Central memory CD8-positive, alpha-beta T cell (primary cell): Measurements from ENCODE around the gene NECAB2.
"Not testable (repeated sequence)": the region's sequence is repeated elsewhere in the genome, so short reads cannot be mapped to it uniquely, and the experiment has no call there.

Source experiments
- ATAC-seq: fragments of 150-1000 bp; cut with Tn5 transposase; replicated peaks from 2 replicates; pipeline ENCODE4 v1.10.0; 2022; ENCODE audit warnings: mild to moderate bottlenecking, moderate FRiP score, moderate number of reproducible peaks; ENCODE audit not compliant: poor library complexity, severe bottlenecking; ENCODE audit errors: extremely low read depth
- DNase-seq, 2 donors: peaks; one replicate each; pipeline ENCODE4 v3.0.0; 2021; ENCODE audit warnings: low spot score in 2 of 2
- H3K27ac Mint-ChIP-seq: one replicate; pipeline ENCODE4 v1.8.0; 2022; ENCODE audit warnings: low read depth, mild to moderate bottlenecking, moderate library complexity, mixed read lengths
- H3K27me3 Mint-ChIP-seq: one replicate; pipeline ENCODE4 v1.8.0; 2022; ENCODE audit warnings: mixed read lengths
- H3K36me3 Mint-ChIP-seq: one replicate; pipeline ENCODE4 v1.8.0; 2022; ENCODE audit warnings: mild to moderate bottlenecking, moderate library complexity, mixed read lengths; ENCODE audit not compliant: insufficient read depth
- H3K4me1 Mint-ChIP-seq: one replicate; pipeline ENCODE4 v1.8.0; 2022; ENCODE audit warnings: mixed read lengths
- H3K4me3 Mint-ChIP-seq: one replicate; pipeline ENCODE4 v1.8.0; 2022; ENCODE audit warnings: mild to moderate bottlenecking, moderate library complexity, mixed read lengths
- H3K9me3 Mint-ChIP-seq: one replicate; pipeline ENCODE4 v1.8.0; 2022; ENCODE audit warnings: mixed read lengths

The NECAB2 gene

GRCh38 chr16:83949724-83950001 is 18.4 kb upstream of the NECAB2 start:
- H3K36me3 Mint-ChIP-seq, result no peaks in the 10 kb centered on the region
- H3K9me3 Mint-ChIP-seq, result no peaks in the 10 kb centered on the region
- H3K4me1 Mint-ChIP-seq, result no peaks in the 10 kb centered on the region
- H3K27me3 Mint-ChIP-seq, result peaks cover 7% of the 10 kb centered on the region
- DNase-seq (no peak), ATAC-seq (no peak)
- H3K4me3 Mint-ChIP-seq, result no peak overlapping the region
- no peak overlapping the region for H3K27ac Mint-ChIP-seq

- H3K4me3 Mint-ChIP-seq, DNase-seq: not testable (repeated sequence)
Measured at GRCh38 chr16:83950862-83951399, 17.1 kb upstream of the NECAB2 start.

GRCh38 chr16:83951544-83951943 is 16.5 kb upstream of the NECAB2 start:
- no peak for DNase-seq
- H3K4me3 Mint-ChIP-seq, result no peak overlapping the region
- no peaks in the 10 kb centered on the region for H3K4me1 Mint-ChIP-seq
- ATAC-seq, result no peak
- peaks cover 18% of the 10 kb centered on the region for H3K27me3 Mint-ChIP-seq
- H3K9me3 Mint-ChIP-seq, result no peaks in the 10 kb centered on the region
- H3K27ac Mint-ChIP-seq, result no peak overlapping the region
- no peaks in the 10 kb centered on the region for H3K36me3 Mint-ChIP-seq

More at GRCh38 chr16:83950862-83951399, 17.1 kb upstream of the NECAB2 start:
- not testable (repeated sequence) for H3K9me3 Mint-ChIP-seq, ATAC-seq, H3K36me3 Mint-ChIP-seq, H3K4me1 Mint-ChIP-seq, H3K27ac Mint-ChIP-seq
- H3K27me3 Mint-ChIP-seq, result peaks cover 18% of the 10 kb centered on the region

GRCh38 chr16:83952587-83952939 is 15.5 kb upstream of the NECAB2 start:
- ATAC-seq (no peak), DNase-seq (no peak)
- Mint-ChIP-seq H3K4me1 (no peaks in the 10 kb centered on the region), H3K27me3 (peaks cover 18% of the 10 kb centered on the region), H3K9me3 (no peaks in the 10 kb centered on the region), H3K27ac (no peak overlapping the region), H3K4me3 (no peak overlapping the region), H3K36me3 (no peaks in the 10 kb centered on the region)

- no peak for DNase-seq
- ATAC-seq, result no peak
- Mint-ChIP-seq H3K27me3 (peaks cover 18% of the 10 kb centered on the region), H3K4me1 (no peaks in the 10 kb centered on the region), H3K36me3 (no peaks in the 10 kb centered on the region), H3K9me3 (no peaks in the 10 kb centered on the region), H3K4me3 (no peak within 1 kb of the TSS), H3K27ac (no peak within 1 kb of the TSS)
Measured at GRCh38 chr16:83952940-83953795, 14.9 kb upstream of the NECAB2 start, which contains the start of gene OSGIN1. OSGIN1 (plus strand) TSS chr16:83953240; CDS start chr16:83957672, 4,432 bp downstream.

GRCh38 chr16:83953796-83954576 is 14.1 kb upstream of the NECAB2 start:
- no peak for ATAC-seq
- Mint-ChIP-seq H3K36me3 (no peaks in the 10 kb centered on the region), H3K9me3 (no peaks in the 10 kb centered on the region), H3K4me3 (no peak overlapping the region), H3K27me3 (peaks cover 18% of the 10 kb centered on the region), H3K27ac (no peak overlapping the region), H3K4me1 (no peaks in the 10 kb centered on the region)
- no peak for DNase-seq

GRCh38 chr16:83954577-83955016 is 13.4 kb upstream of the NECAB2 start:
- Mint-ChIP-seq H3K4me3 (no peak overlapping the region), H3K9me3 (no peaks in the 10 kb centered on the region), H3K27ac (no peak overlapping the region), H3K4me1 (no peaks in the 10 kb centered on the region), H3K36me3 (peaks cover 2% of the 10 kb centered on the region), H3K27me3 (peaks cover 18% of the 10 kb centered on the region)
- no peak for ATAC-seq
- DNase-seq, result no peak

- DNase-seq (no peak), ATAC-seq (no peak)
- H3K27me3 Mint-ChIP-seq, result peaks cover 18% of the 10 kb centered on the region
- peaks cover 2% of the 10 kb centered on the region for H3K36me3 Mint-ChIP-seq
- no peak overlapping the region for H3K27ac Mint-ChIP-seq
- H3K9me3 Mint-ChIP-seq, result no peaks in the 10 kb centered on the region
- H3K4me1 Mint-ChIP-seq, result no peaks in the 10 kb centered on the region
- H3K4me3 Mint-ChIP-seq, result no peak overlapping the region
Measured at GRCh38 chr16:83955218-83956130, 12.6 kb upstream of the NECAB2 start.

GRCh38 chr16:83956336-83957289 is 11.4 kb upstream of the NECAB2 start:
- DNase-seq (peak; percentile 36 to 49), ATAC-seq (no peak)
- Mint-ChIP-seq H3K27me3 (peaks cover 18% of the 10 kb centered on the region), H3K4me3 (no peak overlapping the region), H3K27ac (no peak overlapping the region), H3K4me1 (no peaks in the 10 kb centered on the region), H3K9me3 (no peaks in the 10 kb centered on the region), H3K36me3 (peaks cover 2% of the 10 kb centered on the region)

GRCh38 chr16:83957296-83957855 is 10.7 kb upstream of the NECAB2 start:
- ATAC-seq, result no peak
- DNase-seq, result no peak
- Mint-ChIP-seq H3K27ac (no peak overlapping the region), H3K4me3 (no peak overlapping the region), H3K36me3 (peaks cover 4% of the 10 kb centered on the region), H3K9me3 (no peaks in the 10 kb centered on the region), H3K27me3 (peaks cover 18% of the 10 kb centered on the region), H3K4me1 (no peaks in the 10 kb centered on the region)

GRCh38 chr16:83958137-83958845 is 9.8 kb upstream of the NECAB2 start:
- no peaks in the 10 kb centered on the region for H3K4me1 Mint-ChIP-seq
- peaks cover 18% of the 10 kb centered on the region for H3K27me3 Mint-ChIP-seq
- no peak for DNase-seq
- no peak for ATAC-seq
- H3K9me3 Mint-ChIP-seq, result no peaks in the 10 kb centered on the region
- H3K36me3 Mint-ChIP-seq, result peaks cover 4% of the 10 kb centered on the region
- H3K4me3 Mint-ChIP-seq, result no peak overlapping the region
- no peak overlapping the region for H3K27ac Mint-ChIP-seq
